Spleen (tissue), 11 donors: Measurements from ENCODE around the gene SPIC. TPM values are rescaled to one million over a fixed set of nuclear protein-coding genes. Genes with fewer than 3 reads are reported as not detected.

Source experiments
- DNase-seq: peaks from one replicate; pipeline ENCODE4 v3.0.0-alpha.2; 2020
- H3K27ac ChIP-seq, 8 donors: fragments of 200-600 bp; sonication (generic) in 7 of 8; 1 replicate in 4 of 8; 2 replicates in 4 of 8; pipeline versions ENCODE4 v1.5.0 to v1.8.0; 2016 to 2021; ENCODE audit warnings: inconsistent platforms in 4 of 8, mild to moderate bottlenecking in 4 of 8, moderate library complexity in 1 of 8
- H3K27me3 ChIP-seq, 7 donors: fragments of 200-600 bp; sonication (generic) in 6 of 7; replicated peaks in 1 of 7; 1 replicate in 4 of 7; 2 replicates in 3 of 7; pipeline versions ENCODE4 v1.5.0 to v1.8.0; 2016 to 2021; ENCODE audit warnings: inconsistent platforms in 3 of 7, mild to moderate bottlenecking in 1 of 7
- H3K36me3 ChIP-seq, 6 donors: fragments of 200-600 bp; sonication (generic) in 5 of 6; 1 replicate in 4 of 6; 2 replicates in 2 of 6; pipeline versions ENCODE4 v1.5.0 to v1.8.0; 2016 to 2021; ENCODE audit warnings: inconsistent platforms in 2 of 6
- H3K4me1 ChIP-seq, 6 donors: fragments of 200-600 bp; sonication (generic) in 5 of 6; 1 replicate in 3 of 6; 2 replicates in 3 of 6; pipeline versions ENCODE4 v1.5.0 to v1.8.0; 2016 to 2021; ENCODE audit warnings: inconsistent platforms in 3 of 6
- H3K4me3 ChIP-seq, 8 donors: fragments of 200-600 bp; sonication (generic) in 7 of 8; 1 replicate in 4 of 8; 2 replicates in 4 of 8; pipeline versions ENCODE4 v1.5.0 to v1.8.0; 2016 to 2021; ENCODE audit warnings: inconsistent platforms in 4 of 8, mild to moderate bottlenecking in 4 of 8, moderate library complexity in 2 of 8
- H3K9me3 ChIP-seq, 8 donors: fragments of 200-600 bp; sonication (generic) in 7 of 8; 1 replicate in 4 of 8; 2 replicates in 4 of 8; pipeline versions ENCODE4 v1.5.0 to v1.8.0; 2016 to 2021; ENCODE audit warnings: inconsistent platforms in 4 of 8
- POLR2A ChIP-seq, 3 donors: fragments of 450-650 bp; IDR thresholded peaks; one replicate each; pipeline ENCODE4 v1.5.1; 2017; ENCODE audit warnings: antibody characterized with exemption in 3 of 3, mild to moderate bottlenecking in 1 of 3
- POLR2AphosphoS5 ChIP-seq, 3 donors: sonication (generic); formaldehyde crosslinking; IDR thresholded peaks; one replicate each; pipeline ENCODE4 v1.5.1; 2017; ENCODE audit warnings: antibody characterized with exemption in 3 of 3
- WGBS, 5 donors: extraction: QIAGEN DNeasy Blood & Tissue Kit in 3 of 5; methylation state at CpG; one replicate each; pipeline versions ENCODE4 v1.1.5 to v1.1.7; 2013 to 2018; 5-methylcytosine and 5-hydroxymethylcytosine counted together
- intact Hi-C: fragments of 100-400 bp; cut with DNase I; formaldehyde crosslinking; loops from one replicate; pipeline ENCODE4 v1.15.0; 2023; ENCODE audit warnings: low total_unique reads
- polyA plus RNA-seq, 3 donors: library from polyadenylated mRNA; stranded (reverse); fragments of 200-250 nt; gene quantifications; one replicate each; pipeline ENCODE4 v1.2.1, GENCODE V29; 2013
- small RNA-seq, 4 donors: library from RNA; depleted of rRNA; stranded (forward); fragments of <200 nt; gene quantifications; one replicate each; pipeline ENCODE3, GENCODE V24; 2016
- total RNA-seq, 7 donors: library from RNA; depleted of rRNA in 3 of 7; stranded (reverse); fragments of >200 nt in 3 of 7; fragmentation: NEBNext Ultra II Directional in 4 of 7; extraction: Animal tissue kit (Norgen Biotek cat#: 25700) in 4 of 7; gene quantifications; one replicate each; pipeline versions ENCODE4 v1.1.0 to v1.2.1, GENCODE V29; 2016 to 2021
- TF ChIP-seq, protein P1 (sequence below), 11 experiments: fragments of 200-600 bp in 7 of 11; fragments of 450-650 bp in 4 of 11; sonication (generic) in 4 of 11; IDR thresholded peaks in 8 of 11; conservative IDR thresholded peaks in 3 of 11; 1 replicate in 7 of 11; 2 replicates in 4 of 11; pipeline versions ENCODE4 v1.4.0 to v1.8.0; 2016 to 2021; ENCODE audit warnings: antibody characterized with exemption in 11 of 11, inconsistent platforms in 4 of 11, mild to moderate bottlenecking in 1 of 11
- donor health status: healthy with polysubstance abuse.
- donor health status: DM: no; HTN: no; CAD: no; lungs with moderate emphysema.
- donor health status: DM: no; HTN: no; CAD: no.
- donor health status: Bipolar disorder and iron deficiency.
- donor health status: healthy.
- donor health status: DM: no; HTN: no; CAD: no.
- donor health status: DM: yes; HTN: yes; CAD: no.

SPIC gene
- total and polyA plus RNA-seq, 10 donors: 6.7 to 172 (median 72.4) TPM

DNA sequence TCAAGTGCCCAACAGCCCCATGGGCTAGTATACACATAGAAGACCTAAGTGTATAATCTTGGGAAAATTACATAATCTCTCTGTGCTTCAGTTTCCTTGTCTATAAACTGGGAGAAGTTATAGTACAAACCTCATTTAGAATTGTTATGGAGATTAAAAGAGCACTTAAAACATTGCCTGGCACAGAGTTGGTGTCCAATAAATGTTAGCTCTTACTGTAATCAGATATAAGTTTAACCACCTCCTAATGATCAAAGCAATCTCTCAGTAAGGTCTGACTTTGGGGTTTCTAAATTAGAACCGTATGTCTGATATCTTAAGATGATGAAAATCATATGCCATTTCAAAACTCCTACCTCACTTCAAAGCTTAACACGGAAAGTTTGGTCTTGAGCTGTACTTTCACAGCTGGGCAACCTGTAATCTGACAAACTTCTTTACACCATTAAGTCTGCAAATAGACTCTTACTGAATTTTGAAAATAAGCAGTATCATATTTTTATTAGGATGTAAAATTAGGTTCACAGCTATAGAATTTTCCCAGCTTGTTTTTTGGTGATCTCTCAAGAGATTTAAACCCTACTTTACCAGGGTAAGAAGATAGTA lies 61.0 kb downstream of the SPIC start:
- WGBS, 5 donors: 61 to 74% (median 70%) methylated on average over 2 of the region's 2 CpGs
- TF ChIP-seq POLR2A (IDR thresholded peaks at IDR 0.05) (no peak), POLR2AphosphoS5 (IDR thresholded peaks at IDR 0.05) (no peak)
- TF ChIP-seq, protein P1, sequence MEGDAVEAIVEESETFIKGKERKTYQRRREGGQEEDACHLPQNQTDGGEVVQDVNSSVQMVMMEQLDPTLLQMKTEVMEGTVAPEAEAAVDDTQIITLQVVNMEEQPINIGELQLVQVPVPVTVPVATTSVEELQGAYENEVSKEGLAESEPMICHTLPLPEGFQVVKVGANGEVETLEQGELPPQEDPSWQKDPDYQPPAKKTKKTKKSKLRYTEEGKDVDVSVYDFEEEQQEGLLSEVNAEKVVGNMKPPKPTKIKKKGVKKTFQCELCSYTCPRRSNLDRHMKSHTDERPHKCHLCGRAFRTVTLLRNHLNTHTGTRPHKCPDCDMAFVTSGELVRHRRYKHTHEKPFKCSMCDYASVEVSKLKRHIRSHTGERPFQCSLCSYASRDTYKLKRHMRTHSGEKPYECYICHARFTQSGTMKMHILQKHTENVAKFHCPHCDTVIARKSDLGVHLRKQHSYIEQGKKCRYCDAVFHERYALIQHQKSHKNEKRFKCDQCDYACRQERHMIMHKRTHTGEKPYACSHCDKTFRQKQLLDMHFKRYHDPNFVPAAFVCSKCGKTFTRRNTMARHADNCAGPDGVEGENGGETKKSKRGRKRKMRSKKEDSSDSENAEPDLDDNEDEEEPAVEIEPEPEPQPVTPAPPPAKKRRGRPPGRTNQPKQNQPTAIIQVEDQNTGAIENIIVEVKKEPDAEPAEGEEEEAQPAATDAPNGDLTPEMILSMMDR (IDR thresholded peaks at IDR 0.05 in 8 of 11, conservative IDR thresholded peaks at IDR 0.05 in 3 of 11): no peak
- DNase-seq: no peak
- Histone ChIP-seq H3K9me3 (no peaks in the 10 kb centered on the region), H3K4me3 (no peak overlapping the region), H3K27ac (no peak overlapping the region), H3K36me3 (no peaks in the 10 kb centered on the region), H3K27me3 (no peaks in the 10 kb centered on the region), H3K4me1 (no peaks in the 10 kb centered on the region)
- intact Hi-C loops: no loop called here

Small RNA genes within 50 kb of the gene (small RNA-seq; reads per million reads assigned to genes)
- gene RF00019 (0 reads per million in 4 donors), gene RNA5SP367 (0 reads per million in 4 donors), gene RNU5E-5P (0.81 to 1.4 (median 0.96) reads per million in 4 donors)

Other genes with a start within 250 kb of the SPIC start
- 10 to 100 TPM; 12.1 to 21.5 (median 14.6) TPM for gene UTP20, start 195.2 kb upstream of the SPIC start, total RNA-seq
- 1 to 10 TPM; 1.5 to 2.4 (median 1.7) TPM for gene UTP20, start 195.2 kb upstream of the SPIC start, polyA plus RNA-seq
- 10 to 100 TPM; 37.1 to 64.9 (median 46.2) TPM for gene ARL1, start 67.6 kb upstream of the SPIC start, total RNA-seq
- gene ARL1, start 67.6 kb upstream of the SPIC start, polyA plus RNA-seq: 10 to 100 TPM; 12.3 to 20.0 (median 19.6) TPM
- gene MYBPC1, start 119.6 kb downstream of the SPIC start, total RNA-seq: 1 to 10 TPM in 1 of 7 donors, under 1 TPM in 2, not detected in 4; 0.27 to 2.7 (median 0.92) TPM
- under 1 TPM; 0.06 to 0.77 (median 0.54) TPM for gene MYBPC1, start 119.6 kb downstream of the SPIC start, polyA plus RNA-seq
- gene CHPT1, start 222.3 kb downstream of the SPIC start, total RNA-seq: 100 to 1,000 TPM in 2 of 7 donors, 10 to 100 TPM in 5; 42.4 to 115 (median 47.8) TPM
- gene CHPT1, start 222.3 kb downstream of the SPIC start, polyA plus RNA-seq: 10 to 100 TPM; 26.8 to 34.3 (median 30.4) TPM